AML-193 (cell line): ENCODE results near the gene KRT32.

Experiments used
- DNase-seq, 2 experiments: peaks; one replicate each; lab custom pipeline; 2025; lab: John Stamatoyannopoulos, UW

KRT32 gene

DNA sequence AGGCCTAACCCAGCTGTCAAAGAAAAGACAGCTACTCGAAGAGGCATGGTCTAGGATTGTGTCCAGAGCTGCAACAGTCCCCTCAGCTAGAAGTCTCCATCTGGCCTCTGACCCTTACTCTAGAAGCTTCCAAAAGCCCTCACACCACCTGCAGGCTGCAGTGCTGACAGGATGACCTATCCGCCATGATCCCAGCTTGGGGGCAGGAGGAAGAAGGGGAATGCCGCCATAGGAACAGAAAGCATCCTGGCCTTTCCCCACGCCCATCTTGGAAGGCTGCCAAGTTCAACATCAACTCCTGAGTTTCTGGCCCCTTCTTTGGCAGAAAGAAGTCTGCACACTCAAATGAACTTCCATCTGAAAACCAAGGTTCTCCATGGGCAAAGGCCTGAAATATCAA lies 25.6 kb upstream of the KRT32 start:
- DNase-seq = no peak

DNA sequence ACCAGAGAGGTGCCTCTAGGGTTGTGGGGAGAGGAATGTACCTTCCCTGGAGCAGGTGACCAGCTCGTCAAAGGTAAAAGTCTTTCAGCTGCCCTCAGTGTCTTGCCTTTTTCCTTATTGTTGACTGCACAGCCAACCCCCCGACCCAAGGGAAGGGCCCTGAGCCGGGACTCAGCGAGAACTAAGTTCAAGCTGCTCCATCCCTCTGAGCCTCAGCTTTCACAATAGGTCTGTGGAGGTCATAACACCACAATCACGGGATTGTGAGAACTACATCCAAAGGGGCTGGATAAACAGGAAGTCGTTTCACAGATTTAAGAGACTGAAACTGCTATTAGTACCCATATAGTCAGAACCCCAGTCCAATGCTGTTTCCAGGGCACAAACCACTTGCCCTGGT lies 25.2 kb upstream of the KRT32 start:
- no peak for DNase-seq

DNA sequence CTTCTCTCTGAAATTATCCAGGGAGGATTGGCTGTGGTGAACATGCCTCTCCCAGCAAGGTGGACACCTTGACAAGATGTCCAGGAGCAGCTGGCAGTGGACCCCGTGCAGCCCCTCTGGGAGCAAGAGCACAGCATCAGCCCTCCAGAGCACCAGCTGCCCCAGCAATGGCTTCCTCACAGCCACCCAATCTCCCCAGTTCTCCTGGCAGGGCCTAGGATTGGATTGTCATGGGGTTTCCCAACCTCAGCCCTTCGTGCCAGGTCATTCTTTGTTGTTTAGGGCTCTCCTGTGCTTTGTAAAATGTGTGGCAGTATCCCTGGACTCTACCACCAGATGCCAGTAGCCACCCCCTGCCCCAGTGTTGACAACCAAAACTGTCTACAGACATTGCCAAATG lies 24.3 kb upstream of the KRT32 start:
- DNase-seq = no peak

DNA sequence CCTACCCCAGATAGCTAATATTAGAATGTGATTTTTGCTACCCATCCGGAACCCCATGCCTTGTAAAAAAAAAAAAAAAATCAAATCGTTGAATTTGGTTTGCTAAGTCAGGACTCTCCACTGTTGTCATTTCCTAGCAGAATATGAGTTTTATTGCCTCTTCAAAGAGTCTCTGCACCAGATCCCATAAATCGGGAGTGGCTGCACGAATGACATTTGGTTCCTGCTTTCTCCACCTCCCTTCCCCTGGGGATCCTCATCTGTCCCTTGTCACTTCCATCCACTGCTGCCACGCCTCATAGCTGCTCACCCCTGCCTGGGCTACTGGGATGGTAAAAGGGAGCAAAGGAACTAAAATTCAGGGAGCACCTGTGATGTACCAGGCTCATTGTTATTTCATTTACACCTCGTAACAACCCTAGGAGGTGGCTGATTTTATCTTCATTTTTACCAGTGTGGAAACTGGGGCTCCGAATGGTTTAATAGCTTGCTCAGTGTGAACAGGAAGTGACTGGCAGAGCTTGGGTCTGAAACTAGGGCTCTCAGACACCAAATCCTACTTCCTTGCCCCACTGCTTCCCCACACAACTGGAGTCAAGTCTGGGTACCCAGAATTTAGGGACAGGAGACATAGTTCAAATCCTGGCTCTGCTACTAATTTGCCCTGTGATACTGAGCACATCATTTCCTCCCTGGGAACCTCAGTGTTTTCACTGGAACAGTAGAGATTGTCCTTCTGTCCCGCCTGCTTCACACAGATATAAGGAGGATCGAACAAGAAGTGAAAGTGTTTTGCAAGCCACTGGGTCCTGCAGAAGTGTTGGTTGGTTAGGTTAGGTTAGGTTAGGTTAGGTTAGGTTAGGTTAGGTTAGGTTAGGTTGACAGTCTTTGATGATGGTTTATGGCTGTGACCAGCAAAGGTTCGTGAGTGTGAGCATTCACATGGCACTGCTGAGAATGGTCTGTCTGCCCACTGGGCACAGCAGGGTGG lies 23.1 kb upstream of the KRT32 start:
- DNase-seq = no peak

DNA sequence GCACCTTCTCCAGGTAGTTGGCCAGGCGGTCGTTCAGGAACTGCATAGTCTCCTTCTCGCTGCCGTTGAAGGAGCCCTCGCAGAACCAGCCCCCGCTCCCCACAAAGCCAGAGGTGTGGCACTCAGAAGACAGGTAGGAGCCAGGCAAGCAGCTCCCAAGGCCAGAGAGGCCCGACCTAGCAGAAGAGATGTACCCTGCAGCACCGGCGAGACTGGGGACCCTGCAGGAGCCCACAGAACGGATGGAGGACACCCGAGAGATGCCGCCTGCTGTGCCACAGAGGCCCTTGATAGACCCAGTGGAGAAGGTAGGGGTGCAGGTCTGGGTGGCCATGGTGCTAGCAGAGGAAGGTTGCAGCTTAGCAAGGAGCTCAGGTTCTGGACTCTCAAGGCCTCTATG lies 22.3 kb upstream of the KRT32 start, which contains the start of gene KRT36:
Gene KRT36, minus strand, starts transcription at position 380 of the 400 bp plus-strand sequence. Its CDS starts 46 bp downstream, at position 334.
- no peak for DNase-seq

DNA sequence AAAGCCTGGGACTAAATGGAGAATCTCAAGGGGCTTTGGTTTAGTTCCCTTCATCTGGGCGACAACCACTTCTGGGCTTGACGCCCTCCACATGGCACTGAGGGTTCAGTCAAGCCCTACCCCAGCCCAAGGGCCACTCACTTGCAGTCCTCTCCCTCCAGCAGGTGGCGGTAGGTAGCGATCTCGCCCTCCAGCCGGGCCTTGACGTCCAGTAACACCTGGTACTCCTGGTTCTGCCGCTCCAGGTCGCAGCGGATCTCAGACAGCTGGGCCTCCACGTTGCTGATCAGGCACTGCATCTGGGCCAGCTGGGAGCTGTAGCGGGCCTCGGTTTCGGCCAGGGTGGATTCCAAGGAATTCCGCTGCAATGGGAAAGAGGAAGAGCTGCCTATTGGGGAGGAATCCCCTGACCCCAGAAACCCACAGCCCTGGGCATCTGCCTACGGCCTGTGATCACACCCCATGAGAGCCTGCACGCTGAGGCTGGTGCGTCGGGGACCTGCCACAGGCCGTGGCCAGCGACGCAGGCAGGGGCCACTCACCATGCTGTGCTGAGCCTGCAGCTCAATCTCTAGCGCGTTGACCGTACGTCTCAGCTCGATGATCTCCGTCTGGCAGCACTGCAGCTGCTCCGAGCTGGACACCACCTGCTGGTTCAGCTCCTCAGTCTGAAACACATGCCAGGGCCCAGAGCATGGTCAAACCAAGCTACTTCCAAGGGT lies 19.8 kb upstream of the KRT32 start:
- DNase-seq = no peak

DNA sequence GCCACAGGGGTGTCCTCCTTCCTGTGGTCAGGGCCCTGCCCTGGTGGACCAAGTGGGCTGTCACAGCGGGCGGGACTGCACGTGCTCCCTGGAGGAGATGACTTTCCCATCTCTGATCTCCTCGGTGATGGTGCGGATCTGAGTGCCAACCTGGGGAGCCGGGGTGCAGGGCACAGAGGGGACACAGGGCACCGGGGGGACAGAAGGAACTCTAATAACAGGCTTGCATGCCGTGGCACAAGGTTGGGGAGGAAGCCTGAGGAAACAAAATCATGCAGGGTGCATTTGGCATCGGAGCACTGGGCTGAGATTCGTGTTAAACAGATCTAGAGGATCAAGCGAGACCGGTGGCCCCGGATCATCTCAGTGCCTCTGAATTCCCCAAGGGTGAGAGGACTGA lies 19.1 kb upstream of the KRT32 start:
- DNase-seq = no peak

DNA sequence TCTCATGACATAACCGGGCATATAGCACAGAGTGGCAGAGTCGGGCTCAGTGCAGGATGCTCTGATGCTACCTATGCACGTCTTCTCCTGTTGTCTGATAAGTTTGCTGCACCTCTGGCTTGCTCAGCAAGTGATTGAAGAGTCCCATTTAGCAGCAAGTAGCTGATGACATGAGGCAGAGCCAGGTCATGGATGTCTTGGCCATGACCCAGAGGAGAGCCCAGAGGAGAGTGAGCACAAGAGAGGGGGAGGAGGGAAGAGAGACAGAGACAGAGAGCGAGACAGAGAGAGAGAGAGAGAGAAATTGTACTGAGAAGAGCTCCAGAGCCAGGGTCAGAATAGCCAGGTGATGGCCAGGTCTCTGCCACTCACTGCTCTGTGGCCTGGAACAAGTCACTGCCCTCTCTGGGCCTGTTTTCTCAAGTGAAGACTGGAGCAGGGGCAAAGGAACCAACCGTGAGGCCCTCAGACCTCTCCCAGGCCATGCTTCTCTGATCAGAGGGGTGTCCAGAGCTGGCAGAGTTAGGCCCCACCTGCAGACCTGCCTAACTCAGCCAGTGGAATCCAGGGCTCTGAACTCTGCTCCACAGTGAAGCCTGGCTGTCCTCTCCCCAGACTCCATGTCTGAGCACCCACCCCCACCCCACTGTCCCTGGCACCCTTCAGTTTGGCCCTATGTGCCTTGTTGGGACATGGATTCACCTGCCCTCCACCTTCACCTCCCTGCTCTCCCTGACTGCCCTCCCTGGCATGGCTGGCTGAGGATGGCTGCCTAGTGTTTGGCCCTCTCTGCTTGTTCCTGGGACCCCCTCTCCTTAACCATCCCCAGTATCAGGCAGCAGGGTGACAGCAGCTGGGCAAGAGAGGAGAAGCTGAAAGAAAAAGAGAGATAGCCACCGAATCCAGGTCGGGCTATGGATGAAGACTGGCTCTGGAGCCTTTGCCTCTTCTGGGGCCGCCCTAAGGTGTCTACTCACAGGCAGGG lies 18.0 kb upstream of the KRT32 start:
- DNase-seq = no peak

DNA sequence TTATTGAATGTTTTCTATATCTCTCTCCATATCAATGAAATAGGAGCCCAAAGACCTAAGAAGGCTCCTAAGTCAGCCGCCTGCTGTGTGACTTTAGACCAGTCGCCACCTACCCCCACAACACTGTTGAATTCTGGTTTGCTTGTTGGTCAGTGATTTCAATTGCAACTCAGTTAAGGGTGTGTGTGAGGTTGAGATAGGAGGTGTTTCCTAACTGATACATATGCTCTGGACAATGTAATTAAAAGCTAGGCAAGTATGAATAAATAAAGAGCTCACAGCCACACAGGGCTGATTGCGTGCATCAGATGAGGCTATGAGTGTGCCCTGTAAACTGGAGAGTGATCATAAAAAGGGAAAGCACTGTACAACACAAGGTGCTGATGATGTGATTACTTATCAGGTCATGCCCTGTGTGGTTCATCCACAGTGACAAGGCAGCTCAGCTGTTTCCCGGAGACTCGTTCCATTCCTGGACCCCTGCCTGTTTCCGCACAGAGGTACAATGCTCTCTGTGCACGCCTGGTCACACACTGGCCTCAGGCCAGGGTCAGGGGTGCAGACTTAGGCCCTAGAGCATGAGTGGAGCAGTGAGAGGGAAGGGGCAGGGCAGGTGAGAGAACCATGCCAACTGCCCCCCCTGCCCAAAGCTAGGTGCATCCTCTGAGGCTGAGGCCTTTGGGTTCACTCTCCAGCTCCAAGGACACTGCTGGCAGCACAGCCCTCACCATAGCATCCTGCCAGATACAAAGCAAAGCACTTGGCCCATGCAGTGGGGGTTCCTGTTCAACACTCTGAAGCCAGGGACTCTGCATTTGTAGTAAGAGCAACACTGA lies 17.0 kb upstream of the KRT32 start:
- DNase-seq = no peak

DNA sequence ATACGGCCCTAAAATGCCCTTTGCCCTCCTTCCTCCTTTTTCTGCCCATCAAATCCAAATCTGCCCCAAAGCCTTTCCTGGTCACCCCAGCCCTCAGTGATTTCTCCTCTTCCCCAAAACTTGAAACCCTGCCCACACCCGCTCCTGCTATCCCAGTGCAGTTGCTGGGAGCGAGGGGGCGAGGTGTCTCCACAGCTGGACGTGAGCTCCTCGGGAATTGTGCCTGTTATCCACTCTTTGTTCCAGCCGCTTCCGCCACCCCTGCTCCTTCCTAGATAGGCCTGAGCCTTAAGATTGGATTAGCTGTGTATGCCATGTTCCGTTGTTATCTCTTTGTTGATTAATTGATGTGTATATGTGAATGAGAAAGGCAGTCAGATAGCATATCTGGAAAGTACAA lies 16.3 kb upstream of the KRT32 start:
- no peak for DNase-seq

DNA sequence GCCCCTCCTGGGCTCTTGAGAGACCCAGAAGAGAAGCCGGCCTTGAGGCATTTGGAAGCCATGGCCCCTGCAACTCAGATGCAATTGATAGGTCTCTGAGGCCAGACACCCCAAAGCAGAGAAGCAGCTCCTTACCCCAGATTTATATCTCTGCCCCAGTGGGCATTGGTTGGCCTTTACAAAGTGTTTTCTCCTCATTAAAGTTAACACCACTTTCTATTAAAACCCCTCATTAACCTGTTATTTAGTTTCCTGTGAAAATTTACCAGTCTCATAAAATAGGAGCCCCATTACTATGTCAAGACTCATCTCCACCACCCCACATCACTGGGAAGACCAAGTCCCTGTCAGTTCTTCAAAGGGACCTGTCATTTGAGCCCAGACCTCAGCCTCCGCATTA lies 13.8 kb upstream of the KRT32 start, which contains the start of gene KRT35:
Gene KRT35, minus strand, starts transcription at position 116 of the 400 bp plus-strand sequence. Its CDS starts 54 bp downstream, at position 62.
- no peak for DNase-seq

DNA sequence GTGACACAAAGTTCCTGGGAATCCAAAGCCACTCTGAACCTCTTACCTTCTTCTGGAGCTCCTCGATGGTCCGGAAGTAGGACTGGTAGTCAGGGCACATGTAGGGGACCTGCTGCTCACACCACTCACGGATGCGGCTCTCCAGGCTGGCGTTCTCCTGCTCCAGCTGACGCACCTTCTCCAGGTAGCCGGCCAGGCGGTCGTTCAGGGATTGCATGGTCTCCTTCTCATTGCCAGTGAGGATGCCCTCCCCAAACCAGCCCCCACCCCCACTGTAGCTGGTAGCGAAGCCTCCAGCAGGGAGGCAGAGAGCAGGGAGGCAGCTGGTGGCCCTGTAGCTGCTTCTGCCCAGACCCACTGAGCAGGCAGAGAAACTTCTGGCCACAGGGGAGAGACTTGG lies 13.4 kb upstream of the KRT32 start:
- no peak for DNase-seq

DNA sequence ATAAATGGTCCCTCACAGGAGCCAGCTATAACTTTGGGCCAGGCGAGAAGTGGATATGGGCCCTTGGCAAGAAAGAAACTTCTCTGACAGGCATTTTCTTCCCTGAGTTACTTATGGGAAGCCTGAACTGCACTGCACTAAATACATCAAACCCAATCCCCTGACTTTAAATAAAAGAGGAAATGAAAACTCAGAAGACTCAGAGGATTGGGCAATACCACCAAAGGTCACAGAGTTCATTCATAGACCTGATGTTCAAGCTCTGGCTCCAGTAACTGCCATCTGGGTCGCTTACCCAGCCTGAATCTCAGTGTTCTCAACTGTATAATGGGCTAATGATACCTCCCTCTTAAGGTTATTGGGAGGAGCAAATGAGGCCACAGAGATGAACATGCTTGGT lies 12.9 kb upstream of the KRT32 start:
- no peak for DNase-seq

DNA sequence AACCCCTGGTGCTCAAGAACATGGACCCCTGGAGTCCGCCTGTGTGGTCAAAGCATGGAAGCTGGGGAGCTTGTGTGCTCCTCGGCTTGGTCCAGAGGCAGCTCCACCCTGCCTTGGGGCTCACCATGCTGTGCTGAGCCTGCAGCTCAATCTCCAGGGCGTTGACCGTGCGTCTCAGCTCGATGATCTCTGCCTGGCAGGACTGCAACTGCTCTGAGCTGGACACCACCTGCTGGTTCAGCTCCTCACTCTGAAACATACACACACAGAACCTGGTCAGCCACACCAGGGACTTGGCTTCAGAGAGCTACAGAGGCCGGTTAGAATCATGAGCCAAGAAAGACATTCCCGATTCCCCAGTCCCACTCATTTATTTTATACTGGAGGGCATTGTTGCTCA lies 11.1 kb upstream of the KRT32 start:
- no peak for DNase-seq

DNA sequence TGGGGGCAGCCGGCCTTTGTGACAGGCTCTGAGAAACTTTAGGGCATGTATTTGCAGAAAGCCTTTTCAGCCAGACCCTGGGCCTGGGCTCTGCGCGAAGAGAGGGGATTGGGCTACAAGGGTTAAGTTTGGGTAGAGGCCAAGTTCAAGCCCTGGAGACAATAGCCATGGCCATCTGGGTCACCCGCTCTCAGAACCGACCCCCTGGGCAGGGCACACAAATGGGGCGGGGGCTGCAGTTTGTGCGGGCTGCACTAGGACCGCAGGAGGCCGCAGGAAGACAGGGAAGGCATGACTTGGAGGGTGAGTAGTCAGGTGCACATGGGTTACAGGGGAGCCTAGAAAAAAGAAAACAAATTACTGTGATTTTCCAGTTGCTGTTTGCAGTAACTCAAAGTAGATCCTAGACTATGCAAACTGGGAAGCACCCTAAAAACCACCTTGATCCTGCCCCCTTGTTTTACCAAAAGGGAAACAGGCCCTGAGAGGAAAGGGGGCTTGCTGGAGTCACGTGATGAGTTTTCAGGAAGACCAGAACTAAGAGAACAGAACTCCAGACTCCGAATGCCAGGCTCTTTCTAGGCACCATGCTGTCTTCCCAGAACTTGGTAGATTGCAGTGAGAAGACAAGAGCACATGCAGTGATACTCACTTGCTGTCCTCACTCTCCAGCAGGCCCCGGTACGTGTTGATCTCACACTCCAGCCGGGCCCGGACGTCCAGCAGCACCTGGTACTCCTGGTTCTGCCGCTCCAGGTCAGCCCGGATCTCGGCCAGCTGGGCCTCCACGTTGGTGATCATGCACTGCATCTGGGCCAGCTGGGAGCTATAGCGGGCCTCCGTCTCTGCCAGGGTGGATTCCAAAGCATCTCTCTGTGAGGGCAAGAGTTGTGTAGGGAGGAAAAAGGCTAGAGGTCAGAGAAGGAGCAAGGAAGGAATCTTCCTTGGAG lies 10.0 kb upstream of the KRT32 start:
- DNase-seq = no peak

DNA sequence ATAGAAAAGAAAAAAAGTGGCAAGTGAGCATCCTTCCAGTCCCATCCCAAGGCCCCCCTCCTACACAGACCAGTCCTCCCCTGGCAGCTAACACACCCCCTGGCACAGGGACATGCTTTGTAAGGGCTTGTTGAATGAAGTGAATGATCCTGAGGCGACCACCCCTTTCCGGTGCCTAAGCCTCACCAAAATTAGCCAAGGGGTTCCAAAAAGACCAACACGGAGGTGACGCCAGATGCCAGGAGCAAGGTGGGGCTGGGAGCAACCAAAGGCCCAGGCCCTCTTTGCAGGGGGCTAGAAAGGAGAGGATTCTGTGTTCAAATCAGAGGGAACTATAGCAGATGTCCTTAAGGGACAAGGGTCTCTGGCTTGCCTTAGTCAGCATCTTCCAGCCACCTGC lies 8.2 kb upstream of the KRT32 start:
- no peak for DNase-seq

DNA sequence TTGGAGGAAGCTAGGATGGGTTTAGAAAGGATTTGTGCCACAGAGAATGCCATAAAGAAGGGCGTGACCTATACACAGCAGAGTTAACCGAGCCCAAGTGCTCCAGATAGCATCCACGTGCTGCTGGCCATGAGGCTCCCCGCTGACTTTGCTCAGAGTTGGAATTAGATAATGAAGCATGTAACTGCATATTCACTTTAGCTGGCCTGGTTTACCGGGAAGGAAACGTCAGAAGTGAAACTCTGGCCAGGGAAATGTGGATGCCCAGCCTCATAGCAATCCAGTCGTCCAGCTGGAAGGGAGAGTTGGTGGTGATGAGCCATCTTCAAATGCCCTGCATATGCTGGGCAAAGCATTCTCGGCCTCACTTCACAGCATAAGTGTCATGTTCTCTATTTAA lies 7.7 kb upstream of the KRT32 start:
- DNase-seq = no peak

DNA sequence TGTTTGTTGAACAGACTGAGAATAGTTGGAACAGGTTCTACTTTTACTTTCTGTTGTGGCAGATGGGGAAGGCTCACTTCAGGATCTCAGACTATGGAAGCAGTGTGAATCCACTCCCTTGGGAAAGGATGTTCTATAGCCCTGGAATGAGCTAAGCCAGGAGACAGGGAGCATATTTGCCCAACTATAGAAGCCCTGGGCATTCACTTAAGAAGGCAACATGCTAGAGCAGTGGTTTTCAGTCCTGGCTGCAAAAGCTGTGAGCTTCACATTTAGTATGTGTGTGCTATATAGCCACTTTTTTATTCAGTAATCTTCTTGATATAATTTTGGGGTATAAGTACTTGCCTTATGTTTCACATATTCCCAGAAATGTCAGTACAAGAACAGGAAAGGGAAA lies 1.2 kb upstream of the KRT32 start:
- DNase-seq = no peak

DNA sequence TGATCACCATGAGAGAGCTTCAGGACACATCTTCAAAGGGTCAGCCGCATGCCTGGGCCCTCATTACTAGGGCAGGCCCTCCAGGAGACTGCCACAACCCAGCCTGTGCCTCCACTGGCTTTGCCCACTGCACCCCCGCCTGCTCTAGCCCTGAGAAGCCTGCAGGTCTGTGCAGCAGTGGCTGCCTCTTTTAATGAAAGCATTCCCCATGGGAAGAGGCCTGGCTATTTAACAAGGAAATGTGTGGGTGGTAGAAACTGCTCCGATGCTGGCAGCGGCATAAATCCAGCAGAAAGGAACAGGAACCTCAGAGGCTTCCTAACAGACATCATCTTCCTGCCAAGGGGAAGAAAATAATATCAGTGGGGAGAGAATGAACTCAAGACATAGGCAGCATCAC lies 375 bp upstream of the KRT32 start:
- DNase-seq = no peak

DNA sequence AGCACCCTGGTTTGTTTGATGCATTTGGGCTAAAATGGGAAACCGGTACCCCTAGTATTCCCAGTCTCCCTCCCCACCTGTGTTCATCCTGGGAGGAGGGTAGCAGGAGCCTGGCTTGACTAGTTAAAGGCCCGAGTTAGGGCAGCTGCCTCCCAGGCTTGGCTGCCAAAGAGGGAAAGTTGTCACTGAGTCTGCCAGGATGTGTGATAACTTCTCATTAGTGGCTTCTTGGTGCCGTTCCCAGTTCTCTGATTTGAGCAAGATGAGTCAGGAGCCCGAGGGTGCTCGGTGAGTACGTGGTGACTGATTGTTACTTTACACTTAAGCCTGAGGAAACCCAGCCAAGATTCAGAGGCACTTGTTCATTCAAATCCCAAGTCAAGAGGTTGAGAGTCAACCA lies 2.5 kb downstream of the KRT32 start:
- DNase-seq = no peak
